T-helper 2 cell (primary cell): ENCODE results near the gene TAF11L14.

Experiments used
- DNase-seq, 5 experiments: peaks; one replicate each; pipeline versions ENCODE4 v3.0.0 to v3.0.0-alpha.2; 2012 to 2022

Gene TAF11L14

GRCh38 chr5:17680737-17681136 lies 46.5 kb downstream of the TAF11L14 start:
- DNase-seq: no peak
